Vagina (tissue), 2 donors: ENCODE measurements around the gene MYCN.

Source experiments
- CTCF ChIP-seq, 3 experiments: fragments of 450-650 bp in 2 of 3; fragments of 200-600 bp in 1 of 3; sonication (generic) in 1 of 3; IDR thresholded peaks; one replicate each; pipeline ENCODE4 v1.5.1; 2017 to 2019; ENCODE audit warnings: antibody characterized with exemption in 3 of 3, mild to moderate bottlenecking in 2 of 3, moderate library complexity in 2 of 3
- POLR2AphosphoS5 ChIP-seq, 2 donors: sonication (generic); formaldehyde crosslinking; IDR thresholded peaks; one replicate each; pipeline ENCODE4 v1.9.0; 2017; ENCODE audit warnings: antibody characterized with exemption in 2 of 2, mild to moderate bottlenecking in 2 of 2, low read depth in 1 of 2; ENCODE audit not compliant: insufficient read depth in 1 of 2

- TF ChIP-seq CTCF (IDR thresholded peaks at IDR 0.05) (no peak), POLR2AphosphoS5 (IDR thresholded peaks at IDR 0.05; ENCODE audit: insufficient read depth in 1 of 2, low read depth in 1 of 2) (no peak)
Observed at GRCh38 chr2:15970701-15971100, 30.4 kb downstream of the MYCN start.
